PFSK-1 (cell line): ENCODE results near the gene PI4KB.

Experiments
- FOXP2 ChIP-seq: optimal IDR thresholded peaks from 2 replicates; pipeline ENCODE3; 2011; ENCODE audit warnings: borderline replicate concordance, control low read depth, inconsistent platforms; ENCODE audit not compliant: insufficient read depth; ENCODE audit errors: extremely low read length, extremely low read depth
- POLR2AphosphoS5 ChIP-seq: IDR thresholded peaks from 2 replicates; pipeline ENCODE4 v1.6.1; 2012; ENCODE audit warnings: low read depth, mild to moderate bottlenecking, control low read depth, low read length, moderate library complexity
- REST ChIP-seq, 2 experiments: IDR thresholded peaks; 2 replicates each; pipeline versions ENCODE4 v1.6.1 to v1.8.0; 2011 to 2012; ENCODE audit warnings: low read depth in 2 of 2, low read length in 2 of 2, control low read depth in 1 of 2, inconsistent platforms in 1 of 2, mild to moderate bottlenecking in 1 of 2, moderate library complexity in 1 of 2; ENCODE audit not compliant: insufficient read depth in 1 of 2
- SIN3A ChIP-seq: IDR thresholded peaks from 2 replicates; pipeline ENCODE4 v1.6.1; 2012; ENCODE audit warnings: mild to moderate bottlenecking, low read length, moderate library complexity, borderline replicate concordance; ENCODE audit not compliant: insufficient read depth
- TAF1 ChIP-seq: IDR thresholded peaks from 2 replicates; pipeline ENCODE4 v1.6.1; 2012; ENCODE audit warnings: low read length, control low read depth, borderline replicate concordance; ENCODE audit not compliant: insufficient read depth

PI4KB gene

DNA sequence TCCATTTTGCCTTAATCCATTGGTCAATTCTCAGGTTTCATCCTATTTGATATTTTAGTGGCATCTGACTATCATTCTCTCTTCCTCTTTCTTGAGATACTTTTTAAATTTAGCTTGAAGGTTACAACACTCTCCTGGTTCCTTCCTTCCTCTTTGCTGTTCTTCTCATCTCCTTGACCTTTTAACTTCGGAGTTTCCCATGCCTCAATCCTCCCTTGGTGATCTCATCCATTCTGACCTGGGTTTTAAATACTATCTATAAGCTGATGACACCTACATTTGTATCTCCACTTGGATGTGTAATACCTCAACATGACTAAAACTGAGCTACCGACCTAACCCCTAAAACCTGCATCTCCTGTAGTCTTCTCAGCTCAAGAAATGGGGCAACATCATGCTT, 50.0 kb downstream of the PI4KB start:
- TF ChIP-seq SIN3A (no peak), FOXP2 (no peak), POLR2AphosphoS5 (no peak), TAF1 (no peak)

GRCh38 chr1:151273924-151274466, 53.2 kb downstream of the PI4KB start:
- TF ChIP-seq SIN3A (no peak), TAF1 (no peak), FOXP2 (no peak), POLR2AphosphoS5 (no peak), REST (IDR thresholded peaks at IDR 0.05; ENCODE audit: insufficient read depth in 1 of 2, low read depth in 2 of 2, low read length in 2 of 2) (no peak)

DNA sequence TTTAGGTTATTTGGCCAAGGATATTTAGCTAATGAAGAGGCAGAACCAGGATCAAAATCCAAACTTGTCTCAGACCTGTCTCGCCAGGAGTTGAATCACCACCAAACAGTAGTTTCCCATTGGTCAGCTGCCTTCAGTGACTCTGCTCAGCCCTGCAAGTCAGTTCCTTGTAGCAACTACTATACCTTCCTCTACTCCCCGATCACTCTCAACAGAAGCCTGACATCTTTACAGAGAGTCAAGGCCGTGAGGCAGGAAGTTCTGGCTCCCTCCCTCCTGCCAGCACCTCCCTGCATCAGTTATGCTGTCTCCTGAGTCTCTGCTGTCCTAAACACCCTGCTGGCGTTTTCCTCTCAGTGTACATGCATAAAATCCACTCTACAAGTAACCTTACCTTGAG, 59.5 kb downstream of the PI4KB start:
- TF ChIP-seq POLR2AphosphoS5 (no peak), FOXP2 (no peak), REST (IDR thresholded peaks at IDR 0.05; ENCODE audit: insufficient read depth in 1 of 2, low read depth in 2 of 2, low read length in 2 of 2) (no peak), TAF1 (no peak), SIN3A (no peak)

- TF ChIP-seq REST (IDR thresholded peaks at IDR 0.05; ENCODE audit: insufficient read depth in 1 of 2, low read depth in 2 of 2, low read length in 2 of 2) (no peak), POLR2AphosphoS5 (no peak), TAF1 (no peak), SIN3A (no peak), FOXP2 (no peak)
Observed at GRCh38 chr1:151266821-151267220, 60.4 kb downstream of the PI4KB start.

DNA sequence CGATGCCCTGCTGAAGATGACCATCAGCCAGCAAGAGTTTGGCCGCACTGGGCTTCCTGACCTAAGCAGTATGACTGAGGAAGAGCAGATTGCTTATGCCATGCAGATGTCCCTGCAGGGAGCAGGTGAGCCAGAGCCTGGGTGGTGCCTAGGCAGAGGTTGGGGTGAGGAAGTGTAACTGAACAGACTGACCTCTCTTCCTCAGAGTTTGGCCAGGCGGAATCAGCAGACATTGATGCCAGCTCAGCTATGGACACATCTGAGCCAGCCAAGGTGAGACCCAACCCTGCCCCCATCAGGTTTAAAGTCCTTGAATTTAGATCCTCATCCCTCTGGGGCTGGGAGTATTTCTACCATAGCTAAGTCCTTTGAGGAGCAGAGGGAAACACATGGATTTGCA, 60.9 kb downstream of the PI4KB start:
- TF ChIP-seq REST (IDR thresholded peaks at IDR 0.05; ENCODE audit: insufficient read depth in 1 of 2, low read depth in 2 of 2, low read length in 2 of 2), result no peak
- no peak for TF ChIP-seq FOXP2
- TF ChIP-seq SIN3A, result no peak
- TF ChIP-seq TAF1, result no peak
- no peak for TF ChIP-seq POLR2AphosphoS5
